ENCODE data around the gene TMEM31. TPM values are rescaled to one million over a fixed set of nuclear protein-coding genes. Genes with fewer than 3 reads are reported as not detected.

Gene TMEM31
- total and polyA plus RNA-seq, 9 of the 15 experiments (the other 6 are each of a cell fraction or from before 2014, with no cell fraction given): 0.18 TPM; not detected in 8

GRCh38 chrX:103729015-103729414 lies 18.3 kb downstream of the TMEM31 start (continued):
- TF ChIP-seq ATF6 (CRISPR knock-in tag; IDR thresholded peaks at IDR 0.05) (no peak), ZBTB26 (CRISPR knock-in tag; IDR thresholded peaks at IDR 0.05) (no peak)

- intact Hi-C loops (cut with micrococcal nuclease) (no loop called here), in situ Hi-C loops (cut with MboI) (no loop called here)
- no peak overlapping the region for H3K9ac ChIP-seq (ENCODE audit: insufficient read depth in 1 of 2, low read depth in 2 of 2, low read length in 2 of 2)
- ChIA-PET POLR2A (interaction anchor here (0.6 to 1.4 kb wide), 2 partner anchors 9 to 62 kb away, joined by 3 to 5 read pairs; no protein-coding TSS in a partner anchor), CTCF (ENCODE audit: low intra/inter-chr PET ratio) (no interaction called here)
- FAIRE-seq: no peak
- H2AFZ ChIP-seq (ENCODE audit: low read depth, low read length): no peak overlapping the region
- H3K4me1 ChIP-seq (replicated peaks in 1 of 2; ENCODE audit: control insufficient read depth in 2 of 2, insufficient read depth in 2 of 2, low read length in 2 of 2): no peaks in the 10 kb centered on the region
- no peaks in the 10 kb centered on the region for H4K20me1 ChIP-seq (replicated peaks; ENCODE audit: control insufficient read depth, insufficient read depth, low read length)
- no peak for DNase-seq (ENCODE audit: extremely low read depth in 1 of 4, low spot score in 3 of 4)
- no peaks in the 10 kb centered on the region for H3K36me3 ChIP-seq (ENCODE audit: control insufficient read depth, insufficient read depth, low read length)
- no TSS peak for BruUV-seq (replicated peaks)
- no peaks in the 10 kb centered on the region for H3K9me1 ChIP-seq (ENCODE audit: control insufficient read depth, insufficient read depth, low read length)
- no peak overlapping the region for H3K4me3 ChIP-seq
- 6% methylated on average over 3 of the region's 3 CpGs for WGBS (ENCODE audit: insufficient coverage, low coverage, missing lambda C conversion rate)
- H3K27ac ChIP-seq (ENCODE audit: extremely low read depth, low read depth, low read length): no peak overlapping the region
- no peak overlapping the region for H3K4me2 ChIP-seq (ENCODE audit: insufficient read depth, low read length)
- no peak for ATAC-seq
- no peaks in the 10 kb centered on the region for H3K79me2 ChIP-seq (ENCODE audit: control insufficient read depth, insufficient read depth, low read length)
- no peaks in the 10 kb centered on the region for H3K9me3 ChIP-seq (replicated peaks; ENCODE audit: control insufficient read depth, insufficient read depth, low read depth, low read length)
- peaks cover 2 to 48% of the 10 kb centered on the region in 2 experiments; a peak in 3 of 5 replicates for H3K27me3 ChIP-seq (ENCODE audit: control insufficient read depth in 2 of 2, insufficient read depth in 2 of 2, low read length in 2 of 2)
- TF ChIP-seq SREBF2 (CRISPR knock-in tag; IDR thresholded peaks at IDR 0.05): no peak
- TF ChIP-seq ID3 (CRISPR knock-in tag; IDR thresholded peaks at IDR 0.05): no peak
- TF ChIP-seq ID3 (tag; IDR thresholded peaks at IDR 0.05): no peak
- TF ChIP-seq ZNF324 (CRISPR knock-in tag; IDR thresholded peaks at IDR 0.05): no peak
- TF ChIP-seq BCL6 (CRISPR knock-in tag; IDR thresholded peaks at IDR 0.05): no peak
- TF ChIP-seq LEF1 (IDR thresholded peaks at IDR 0.05): no peak
- TF ChIP-seq YY1 (IDR thresholded peaks at IDR 0.05; ENCODE audit: borderline replicate concordance in 1 of 3, control insufficient read depth in 1 of 3, extremely low read depth in 1 of 3, insufficient read depth in 3 of 3, insufficient read length in 1 of 3, insufficient replicate concordance in 2 of 3, low read depth in 1 of 3, low read length in 2 of 3): no peak
- no peak for TF ChIP-seq ZNF707 (CRISPR knock-in tag; conservative IDR thresholded peaks at IDR 0.05)
- no peak for TF ChIP-seq UBTF (IDR thresholded peaks at IDR 0.05; ENCODE audit: borderline replicate concordance in 1 of 2, low read depth in 2 of 2, low read length in 2 of 2)
- TF ChIP-seq TAF7 (tag; IDR thresholded peaks at IDR 0.05): no peak
- no peak for TF ChIP-seq ZNF232 (CRISPR knock-in tag; IDR thresholded peaks at IDR 0.05)
- no peak for TF ChIP-seq NELFE (IDR thresholded peaks at IDR 0.05; ENCODE audit: insufficient read depth, insufficient read length)
Measured at GRCh38 chrX:103730147-103730795, 19.6 kb downstream of the TMEM31 start.

Measured in K562 (cell line).